Hippocampal formation (tissue), 2 donors: ENCODE data around the gene TBCE.
"Not testable (repeated sequence)": the region's sequence is repeated elsewhere in the genome, so short reads cannot be mapped to it uniquely, and the experiment has no call there.

ENCODE experiments used
- DNase-seq, 2 donors: peaks; one replicate each; lab custom pipeline; 2025; lab: John Stamatoyannopoulos, UW

The TBCE gene

GRCh38 chr1:235357485-235358373 is 9.5 kb upstream of the TBCE start:
- DNase-seq = no peak

GRCh38 chr1:235358899-235359298 is 8.3 kb upstream of the TBCE start:
- no peak for DNase-seq

GRCh38 chr1:235364189-235364588 is 3.0 kb upstream of the TBCE start:
- DNase-seq = not testable (repeated sequence)

GRCh38 chr1:235366286-235366685 is 941 bp upstream of the TBCE start:
- DNase-seq = no peak

- DNase-seq = no peak
Measured at GRCh38 chr1:235368428-235368827, 1.2 kb downstream of the TBCE start.

- DNase-seq = no peak
Measured at GRCh38 chr1:235369802-235370201, 2.6 kb downstream of the TBCE start.

- no peak for DNase-seq
Measured at GRCh38 chr1:235375919-235376605, 8.8 kb downstream of the TBCE start.

GRCh38 chr1:235378134-235378735 is 11.0 kb downstream of the TBCE start:
- DNase-seq = not testable (repeated sequence)

GRCh38 chr1:235381955-235382739 is 14.9 kb downstream of the TBCE start:
- DNase-seq = not testable (repeated sequence)

- DNase-seq = not testable (repeated sequence)
Measured at GRCh38 chr1:235385633-235386032, 18.4 kb downstream of the TBCE start.

- no peak for DNase-seq
Measured at GRCh38 chr1:235391874-235392273, 24.6 kb downstream of the TBCE start.

GRCh38 chr1:235397733-235398132 is 30.5 kb downstream of the TBCE start:
- no peak for DNase-seq

GRCh38 chr1:235399661-235400060 is 32.4 kb downstream of the TBCE start:
- DNase-seq = no peak

GRCh38 chr1:235401251-235401650 is 34.0 kb downstream of the TBCE start:
- no peak for DNase-seq

- DNase-seq = no peak
Measured at GRCh38 chr1:235402457-235403200, 35.4 kb downstream of the TBCE start.

GRCh38 chr1:235403593-235403992 is 36.4 kb downstream of the TBCE start:
- DNase-seq = no peak

GRCh38 chr1:235404190-235404589 is 37.0 kb downstream of the TBCE start:
- DNase-seq = no peak

GRCh38 chr1:235407419-235407818 is 40.2 kb downstream of the TBCE start:
- no peak for DNase-seq

- no peak for DNase-seq
Measured at GRCh38 chr1:235408503-235408960, 41.3 kb downstream of the TBCE start.

- DNase-seq = no peak
Measured at GRCh38 chr1:235409042-235409820, 42.0 kb downstream of the TBCE start.
